ENCODE measurements around the gene MACROH2A2. TPM values are rescaled to one million over a fixed set of nuclear protein-coding genes. Genes with fewer than 3 reads are reported as not detected.

The MACROH2A2 gene
- total and polyA plus RNA-seq, 2 experiments from 2014 or later, result 11.6 to 16.2 TPM

DNA sequence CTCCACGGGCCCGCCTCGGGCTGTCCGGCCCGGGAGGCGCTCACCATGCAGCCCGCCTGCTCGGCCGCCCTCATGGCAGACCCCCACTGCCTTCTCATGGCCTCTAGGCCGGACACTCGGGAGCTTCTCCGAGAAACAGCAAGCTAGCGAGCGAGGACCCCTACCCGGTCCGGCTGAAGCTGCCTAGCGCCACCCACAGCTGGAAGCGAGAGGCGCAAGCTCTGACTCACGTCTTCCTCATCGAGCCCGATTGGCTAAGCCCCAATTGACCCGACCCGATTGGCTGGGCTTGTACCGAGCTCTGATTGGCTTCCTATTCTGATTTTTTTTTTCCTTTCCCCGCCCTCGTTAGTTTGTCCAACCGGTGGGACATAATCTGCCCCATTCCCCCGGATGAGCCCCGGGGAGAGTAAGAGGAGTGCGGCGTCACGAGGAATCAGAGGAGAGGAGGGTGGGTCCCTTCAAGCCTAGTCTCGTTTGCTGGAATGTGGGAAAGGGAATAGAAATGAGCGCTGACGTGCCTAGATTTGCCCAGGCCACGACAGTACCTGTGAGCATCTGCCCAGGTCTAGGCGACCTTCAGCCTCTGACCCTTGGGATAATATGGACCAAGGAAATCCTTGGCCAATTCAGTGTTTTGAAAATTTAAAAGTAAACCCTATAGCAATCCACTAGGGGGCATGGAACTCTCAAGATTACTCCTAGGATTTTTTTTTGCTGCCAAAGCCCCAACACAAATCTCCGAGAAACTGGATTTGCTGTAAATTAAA is 94.0 kb downstream of the MACROH2A2 start, which contains the start of gene TYSND1:
TYSND1 (minus strand) TSS at position 212 of the 770 bp plus-strand sequence; CDS start at position 98, 114 bp downstream.
- H3K27me3 ChIP-seq (ENCODE audit: insufficient read depth), result peaks cover 7% of the 10 kb centered on the region; the same call in 1 of the 2 replicates
- H2AFZ ChIP-seq, result peak within 1 kb of the TSS; percentile 86; the same call in 1 of the 2 replicates
- no peaks in the 10 kb centered on the region; the same call in none of the 2 replicates for H4K20me1 ChIP-seq (replicated peaks; ENCODE audit: insufficient read depth)
- Mint-ChIP-seq H3K4me3 (peak within 1 kb of the TSS; percentile 85), H3K36me3 (ENCODE audit: low read depth) (peaks cover 13% of the 10 kb centered on the region; the same call in 2 of the 3 replicates), H3K4me1 (peaks cover 14% of the 10 kb centered on the region), H3K27me3 (ENCODE audit: insufficient read depth, low read depth, poor library complexity) (peaks cover 6% of the 10 kb centered on the region), H3K9me3 (no peaks in the 10 kb centered on the region), H3K27ac (peak within 1 kb of the TSS; percentile 98)
- DNase-seq (ENCODE audit: low spot score) (peak; percentile 99), ATAC-seq (peak; percentile 92)
- H3F3A ChIP-seq (replicated peaks; ENCODE audit: low read depth), result 0 out of 2 replicates have a peak, but pooled peaks cover 3% of the 10 kb centered on the region
- H3K36me3 ChIP-seq (ENCODE audit: insufficient read depth), result peaks cover 2% of the 10 kb centered on the region
- H3K79me2 ChIP-seq (replicated peaks; ENCODE audit: insufficient read depth), result peaks cover 7% of the 10 kb centered on the region; the same call in 1 of the 2 replicates
- peak within 1 kb of the TSS; percentile 55 for H3K4me3 ChIP-seq
- peak within 1 kb of the TSS; percentile 9 for H3K27ac ChIP-seq (ENCODE audit: low read depth)
- peak within 1 kb of the TSS; percentile 90 for H3K4me2 ChIP-seq
- H3K4me1 ChIP-seq (ENCODE audit: insufficient read depth), result peaks cover 12% of the 10 kb centered on the region; the same call in 1 of the 2 replicates
- no peaks in the 10 kb centered on the region for H3K9me2 ChIP-seq (ENCODE audit: insufficient read depth)
- TF ChIP-seq EZH2 (IDR thresholded peaks at IDR 0.05; ENCODE audit: low read depth, unreplicated experiment) (no peak), STAT1 (IDR thresholded peaks at IDR 0.05; ENCODE audit: unreplicated experiment) (no peak), CREB1 (CRISPR knock-in tag; IDR thresholded peaks at IDR 0.05; ENCODE audit: low read depth) (peak; percentile 87), POLR2AphosphoS5 (IDR thresholded peaks at IDR 0.05; ENCODE audit: low read depth) (peak; percentile 97), ZNF114 (CRISPR knock-in tag; IDR thresholded peaks at IDR 0.05) (0 out of 2 replicates have a peak, but pooled peaks have one; percentile 63), NANOG (IDR thresholded peaks at IDR 0.05; ENCODE audit: borderline replicate concordance) (no peak)
- TF ChIP-seq, protein P1, sequence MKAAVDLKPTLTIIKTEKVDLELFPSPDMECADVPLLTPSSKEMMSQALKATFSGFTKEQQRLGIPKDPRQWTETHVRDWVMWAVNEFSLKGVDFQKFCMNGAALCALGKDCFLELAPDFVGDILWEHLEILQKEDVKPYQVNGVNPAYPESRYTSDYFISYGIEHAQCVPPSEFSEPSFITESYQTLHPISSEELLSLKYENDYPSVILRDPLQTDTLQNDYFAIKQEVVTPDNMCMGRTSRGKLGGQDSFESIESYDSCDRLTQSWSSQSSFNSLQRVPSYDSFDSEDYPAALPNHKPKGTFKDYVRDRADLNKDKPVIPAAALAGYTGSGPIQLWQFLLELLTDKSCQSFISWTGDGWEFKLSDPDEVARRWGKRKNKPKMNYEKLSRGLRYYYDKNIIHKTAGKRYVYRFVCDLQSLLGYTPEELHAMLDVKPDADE (IDR thresholded peaks at IDR 0.05), result peak; percentile 12
- TF ChIP-seq, protein P2, sequence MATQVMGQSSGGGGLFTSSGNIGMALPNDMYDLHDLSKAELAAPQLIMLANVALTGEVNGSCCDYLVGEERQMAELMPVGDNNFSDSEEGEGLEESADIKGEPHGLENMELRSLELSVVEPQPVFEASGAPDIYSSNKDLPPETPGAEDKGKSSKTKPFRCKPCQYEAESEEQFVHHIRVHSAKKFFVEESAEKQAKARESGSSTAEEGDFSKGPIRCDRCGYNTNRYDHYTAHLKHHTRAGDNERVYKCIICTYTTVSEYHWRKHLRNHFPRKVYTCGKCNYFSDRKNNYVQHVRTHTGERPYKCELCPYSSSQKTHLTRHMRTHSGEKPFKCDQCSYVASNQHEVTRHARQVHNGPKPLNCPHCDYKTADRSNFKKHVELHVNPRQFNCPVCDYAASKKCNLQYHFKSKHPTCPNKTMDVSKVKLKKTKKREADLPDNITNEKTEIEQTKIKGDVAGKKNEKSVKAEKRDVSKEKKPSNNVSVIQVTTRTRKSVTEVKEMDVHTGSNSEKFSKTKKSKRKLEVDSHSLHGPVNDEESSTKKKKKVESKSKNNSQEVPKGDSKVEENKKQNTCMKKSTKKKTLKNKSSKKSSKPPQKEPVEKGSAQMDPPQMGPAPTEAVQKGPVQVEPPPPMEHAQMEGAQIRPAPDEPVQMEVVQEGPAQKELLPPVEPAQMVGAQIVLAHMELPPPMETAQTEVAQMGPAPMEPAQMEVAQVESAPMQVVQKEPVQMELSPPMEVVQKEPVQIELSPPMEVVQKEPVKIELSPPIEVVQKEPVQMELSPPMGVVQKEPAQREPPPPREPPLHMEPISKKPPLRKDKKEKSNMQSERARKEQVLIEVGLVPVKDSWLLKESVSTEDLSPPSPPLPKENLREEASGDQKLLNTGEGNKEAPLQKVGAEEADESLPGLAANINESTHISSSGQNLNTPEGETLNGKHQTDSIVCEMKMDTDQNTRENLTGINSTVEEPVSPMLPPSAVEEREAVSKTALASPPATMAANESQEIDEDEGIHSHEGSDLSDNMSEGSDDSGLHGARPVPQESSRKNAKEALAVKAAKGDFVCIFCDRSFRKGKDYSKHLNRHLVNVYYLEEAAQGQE (IDR thresholded peaks at IDR 0.05; ENCODE audit: unreplicated experiment), result no peak
- TF ChIP-seq, protein P3, sequence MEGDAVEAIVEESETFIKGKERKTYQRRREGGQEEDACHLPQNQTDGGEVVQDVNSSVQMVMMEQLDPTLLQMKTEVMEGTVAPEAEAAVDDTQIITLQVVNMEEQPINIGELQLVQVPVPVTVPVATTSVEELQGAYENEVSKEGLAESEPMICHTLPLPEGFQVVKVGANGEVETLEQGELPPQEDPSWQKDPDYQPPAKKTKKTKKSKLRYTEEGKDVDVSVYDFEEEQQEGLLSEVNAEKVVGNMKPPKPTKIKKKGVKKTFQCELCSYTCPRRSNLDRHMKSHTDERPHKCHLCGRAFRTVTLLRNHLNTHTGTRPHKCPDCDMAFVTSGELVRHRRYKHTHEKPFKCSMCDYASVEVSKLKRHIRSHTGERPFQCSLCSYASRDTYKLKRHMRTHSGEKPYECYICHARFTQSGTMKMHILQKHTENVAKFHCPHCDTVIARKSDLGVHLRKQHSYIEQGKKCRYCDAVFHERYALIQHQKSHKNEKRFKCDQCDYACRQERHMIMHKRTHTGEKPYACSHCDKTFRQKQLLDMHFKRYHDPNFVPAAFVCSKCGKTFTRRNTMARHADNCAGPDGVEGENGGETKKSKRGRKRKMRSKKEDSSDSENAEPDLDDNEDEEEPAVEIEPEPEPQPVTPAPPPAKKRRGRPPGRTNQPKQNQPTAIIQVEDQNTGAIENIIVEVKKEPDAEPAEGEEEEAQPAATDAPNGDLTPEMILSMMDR (conservative IDR thresholded peaks at IDR 0.05; ENCODE audit: low read depth in 2 of 2), result peak; percentile 54 to 84

All from GM23338 (cell line).